UCSD-AML1 (cell line): ENCODE measurements around the gene PPIB.
A peak's percentile ranks its signal among the peaks of the same experiment; 100 is the strongest.

Source experiments
- DNase-seq: peaks from one replicate; lab custom pipeline; 2025; ENCODE audit not compliant: unreplicated experiment; lab: John Stamatoyannopoulos, UW

PPIB gene

GRCh38 chr15:64162869-64163658 lies at the start of gene PPIB:
TSS of gene PPIB (minus strand) at chr15:64163022. CDS start at chr15:64162986, 36 bp downstream.
- peak; percentile 99 for DNase-seq

- DNase-seq: no peak
These were observed 48.9 kb upstream of the PPIB start for GRCh38 chr15:64211696-64212095.

GRCh38 chr15:64210371-64210770 lies 47.5 kb upstream of the PPIB start:
- no peak for DNase-seq

GRCh38 chr15:64209680-64210334 lies 47.0 kb upstream of the PPIB start:
- DNase-seq: no peak

GRCh38 chr15:64205202-64205601 lies 42.4 kb upstream of the PPIB start:
- DNase-seq: no peak

- DNase-seq: no peak
These were observed 34.6 kb upstream of the PPIB start for GRCh38 chr15:64197425-64197824.

GRCh38 chr15:64193971-64194370 lies 31.1 kb upstream of the PPIB start:
- no peak for DNase-seq

GRCh38 chr15:64191971-64192830 lies 29.4 kb upstream of the PPIB start:
- DNase-seq: no peak

- no peak for DNase-seq
These were observed 24.8 kb upstream of the PPIB start for GRCh38 chr15:64187396-64188191.

GRCh38 chr15:64185146-64185911 lies 22.5 kb upstream of the PPIB start:
- DNase-seq: no peak

- DNase-seq: no peak
These were observed 20.1 kb upstream of the PPIB start for GRCh38 chr15:64182859-64183370.

GRCh38 chr15:64180235-64180824 lies 17.5 kb upstream of the PPIB start:
- DNase-seq: no peak

- no peak for DNase-seq
These were observed 3.5 kb upstream of the PPIB start for GRCh38 chr15:64166102-64166890.

GRCh38 chr15:64164436-64164835 lies 1.6 kb upstream of the PPIB start:
- no peak for DNase-seq

- peak; percentile 65 for DNase-seq
These were observed 989 bp upstream of the PPIB start for GRCh38 chr15:64163659-64164362.

GRCh38 chr15:64162478-64162868 lies 349 bp downstream of the PPIB start:
- no peak for DNase-seq

- DNase-seq: no peak
These were observed 939 bp downstream of the PPIB start for GRCh38 chr15:64161688-64162477.
